ENCODE results near the gene BAK1.

BAK1 gene

GRCh38 chr6:33619166-33619840 lies 39.2 kb upstream of the BAK1 start:
- Histone ChIP-seq H3K4me1 (ENCODE audit: control insufficient read depth, insufficient read depth, low read length) (peaks cover 26% of the 10 kb centered on the region), H3K9me3 (ENCODE audit: control insufficient read depth, insufficient read depth, low read length) (no peaks in the 10 kb centered on the region), H3K9ac (ENCODE audit: low read depth, low read length) (no peak overlapping the region), H3K36me3 (ENCODE audit: control insufficient read depth, insufficient read depth, low read length) (0 out of 2 replicates have a peak, but pooled peaks cover 3% of the 10 kb centered on the region), H3K4me3 (ENCODE audit: low read depth, low read length) (peak overlapping the region; percentile 79; the same call in 1 of the 2 replicates), H3K27ac (ENCODE audit: low read depth, low read length) (no peak overlapping the region), H3K27me3 (ENCODE audit: control insufficient read depth, insufficient read depth, low read length) (peaks cover 25% of the 10 kb centered on the region)

GRCh38 chr6:33616913-33617312 lies 36.8 kb upstream of the BAK1 start:
- Histone ChIP-seq H3K9ac (ENCODE audit: low read depth, low read length) (no peak overlapping the region), H3K27me3 (ENCODE audit: control insufficient read depth, insufficient read depth, low read length) (peaks cover 21% of the 10 kb centered on the region), H3K4me1 (ENCODE audit: control insufficient read depth, insufficient read depth, low read length) (peaks cover 7% of the 10 kb centered on the region), H3K9me3 (ENCODE audit: control insufficient read depth, insufficient read depth, low read length) (no peaks in the 10 kb centered on the region), H3K27ac (ENCODE audit: low read depth, low read length) (no peak overlapping the region), H3K4me3 (ENCODE audit: low read depth, low read length) (no peak overlapping the region), H3K36me3 (ENCODE audit: control insufficient read depth, insufficient read depth, low read length) (no peaks in the 10 kb centered on the region)

GRCh38 chr6:33616113-33616512 lies 36.0 kb upstream of the BAK1 start:
- H3K36me3 ChIP-seq (ENCODE audit: control insufficient read depth, insufficient read depth, low read length): no peaks in the 10 kb centered on the region
- H3K9ac ChIP-seq (ENCODE audit: low read depth, low read length): no peak overlapping the region
- peaks cover 21% of the 10 kb centered on the region for H3K27me3 ChIP-seq (ENCODE audit: control insufficient read depth, insufficient read depth, low read length)
- no peak overlapping the region for H3K4me3 ChIP-seq (ENCODE audit: low read depth, low read length)
- peaks cover 12% of the 10 kb centered on the region for H3K4me1 ChIP-seq (ENCODE audit: control insufficient read depth, insufficient read depth, low read length)
- H3K27ac ChIP-seq (ENCODE audit: low read depth, low read length): no peak overlapping the region
- no peaks in the 10 kb centered on the region for H3K9me3 ChIP-seq (ENCODE audit: control insufficient read depth, insufficient read depth, low read length)

GRCh38 chr6:33613795-33614168 lies 33.7 kb upstream of the BAK1 start:
- Histone ChIP-seq H3K4me3 (ENCODE audit: low read depth, low read length) (no peak overlapping the region), H3K4me1 (ENCODE audit: control insufficient read depth, insufficient read depth, low read length) (peaks cover 23% of the 10 kb centered on the region), H3K9ac (ENCODE audit: low read depth, low read length) (no peak overlapping the region), H3K36me3 (ENCODE audit: control insufficient read depth, insufficient read depth, low read length) (no peaks in the 10 kb centered on the region), H3K27me3 (ENCODE audit: control insufficient read depth, insufficient read depth, low read length) (peaks cover 5% of the 10 kb centered on the region), H3K27ac (ENCODE audit: low read depth, low read length) (no peak overlapping the region), H3K9me3 (ENCODE audit: control insufficient read depth, insufficient read depth, low read length) (no peaks in the 10 kb centered on the region)

GRCh38 chr6:33613146-33613794 lies 33.2 kb upstream of the BAK1 start:
- H3K4me3 ChIP-seq (ENCODE audit: low read depth, low read length): no peak overlapping the region
- 0 out of 2 replicates have a peak, but pooled peaks cover 2% of the 10 kb centered on the region for H3K27me3 ChIP-seq (ENCODE audit: control insufficient read depth, insufficient read depth, low read length)
- peaks cover 23% of the 10 kb centered on the region for H3K4me1 ChIP-seq (ENCODE audit: control insufficient read depth, insufficient read depth, low read length)
- no peak overlapping the region for H3K9ac ChIP-seq (ENCODE audit: low read depth, low read length)
- no peaks in the 10 kb centered on the region for H3K9me3 ChIP-seq (ENCODE audit: control insufficient read depth, insufficient read depth, low read length)
- H3K27ac ChIP-seq (ENCODE audit: low read depth, low read length): no peak overlapping the region
- no peaks in the 10 kb centered on the region for H3K36me3 ChIP-seq (ENCODE audit: control insufficient read depth, insufficient read depth, low read length)

- Histone ChIP-seq H3K9me3 (ENCODE audit: control insufficient read depth, insufficient read depth, low read length) (no peaks in the 10 kb centered on the region), H3K9ac (ENCODE audit: low read depth, low read length) (no peak overlapping the region), H3K27ac (ENCODE audit: low read depth, low read length) (peak overlapping the region; percentile 55), H3K36me3 (ENCODE audit: control insufficient read depth, insufficient read depth, low read length) (no peaks in the 10 kb centered on the region), H3K4me1 (ENCODE audit: control insufficient read depth, insufficient read depth, low read length) (peaks cover 33% of the 10 kb centered on the region), H3K4me3 (ENCODE audit: low read depth, low read length) (no peak overlapping the region), H3K27me3 (ENCODE audit: control insufficient read depth, insufficient read depth, low read length) (no peaks in the 10 kb centered on the region)
Measured at GRCh38 chr6:33610779-33611732, 31.0 kb upstream of the BAK1 start.

- Histone ChIP-seq H3K9ac (ENCODE audit: low read depth, low read length) (no peak overlapping the region), H3K27me3 (ENCODE audit: control insufficient read depth, insufficient read depth, low read length) (no peaks in the 10 kb centered on the region), H3K4me1 (ENCODE audit: control insufficient read depth, insufficient read depth, low read length) (peaks cover 33% of the 10 kb centered on the region), H3K36me3 (ENCODE audit: control insufficient read depth, insufficient read depth, low read length) (no peaks in the 10 kb centered on the region), H3K9me3 (ENCODE audit: control insufficient read depth, insufficient read depth, low read length) (no peaks in the 10 kb centered on the region; the same call in 1 of the 2 replicates), H3K4me3 (ENCODE audit: low read depth, low read length) (no peak overlapping the region), H3K27ac (ENCODE audit: low read depth, low read length) (peak overlapping the region; percentile 18)
Measured at GRCh38 chr6:33610067-33610466, 30.0 kb upstream of the BAK1 start.

- no peaks in the 10 kb centered on the region for H3K36me3 ChIP-seq (ENCODE audit: control insufficient read depth, insufficient read depth, low read length)
- no peak overlapping the region for H3K9ac ChIP-seq (ENCODE audit: low read depth, low read length)
- no peak overlapping the region for H3K4me3 ChIP-seq (ENCODE audit: low read depth, low read length)
- no peaks in the 10 kb centered on the region for H3K27me3 ChIP-seq (ENCODE audit: control insufficient read depth, insufficient read depth, low read length)
- no peak overlapping the region for H3K27ac ChIP-seq (ENCODE audit: low read depth, low read length)
- no peaks in the 10 kb centered on the region; the same call in 1 of the 2 replicates for H3K9me3 ChIP-seq (ENCODE audit: control insufficient read depth, insufficient read depth, low read length)
- H3K4me1 ChIP-seq (ENCODE audit: control insufficient read depth, insufficient read depth, low read length): peaks cover 33% of the 10 kb centered on the region
Measured at GRCh38 chr6:33609528-33609927, 29.5 kb upstream of the BAK1 start.

GRCh38 chr6:33609019-33609418 lies 28.9 kb upstream of the BAK1 start:
- H3K9ac ChIP-seq (ENCODE audit: low read depth, low read length): no peak overlapping the region
- no peaks in the 10 kb centered on the region for H3K27me3 ChIP-seq (ENCODE audit: control insufficient read depth, insufficient read depth, low read length)
- H3K36me3 ChIP-seq (ENCODE audit: control insufficient read depth, insufficient read depth, low read length): no peaks in the 10 kb centered on the region
- H3K4me1 ChIP-seq (ENCODE audit: control insufficient read depth, insufficient read depth, low read length): peaks cover 33% of the 10 kb centered on the region
- H3K27ac ChIP-seq (ENCODE audit: low read depth, low read length): no peak overlapping the region
- H3K4me3 ChIP-seq (ENCODE audit: low read depth, low read length): no peak overlapping the region
- H3K9me3 ChIP-seq (ENCODE audit: control insufficient read depth, insufficient read depth, low read length): no peaks in the 10 kb centered on the region; the same call in 1 of the 2 replicates

GRCh38 chr6:33607784-33608161 lies 27.7 kb upstream of the BAK1 start:
- no peak overlapping the region for H3K27ac ChIP-seq (ENCODE audit: low read depth, low read length)
- H3K36me3 ChIP-seq (ENCODE audit: control insufficient read depth, insufficient read depth, low read length): no peaks in the 10 kb centered on the region
- no peaks in the 10 kb centered on the region; the same call in 1 of the 2 replicates for H3K9me3 ChIP-seq (ENCODE audit: control insufficient read depth, insufficient read depth, low read length)
- no peaks in the 10 kb centered on the region for H3K27me3 ChIP-seq (ENCODE audit: control insufficient read depth, insufficient read depth, low read length)
- H3K4me1 ChIP-seq (ENCODE audit: control insufficient read depth, insufficient read depth, low read length): peaks cover 33% of the 10 kb centered on the region
- no peak overlapping the region for H3K4me3 ChIP-seq (ENCODE audit: low read depth, low read length)
- H3K9ac ChIP-seq (ENCODE audit: low read depth, low read length): no peak overlapping the region

Measured in HUES48 (cell line).